ENCODE data around the gene ADAP1. TPM values are rescaled to one million over a fixed set of nuclear protein-coding genes. Genes with fewer than 3 reads are reported as not detected.
A peak's percentile ranks its signal among the peaks of the same experiment; 100 is the strongest.

The ADAP1 gene
- total RNA-seq, 1 experiment from 2014 or later: 3.1 TPM

- CTCF ChIA-PET: no interaction called here
- in situ Hi-C loops (cut with HindIII; ENCODE audit: low pct_unique_long_range_greater_than_20kb, low sequenced_read_pairs) (no loop called here), intact Hi-C loops (cut with micrococcal nuclease; ENCODE audit: unreplicated experiment) (no loop called here)
- Histone ChIP-seq H3K9me3 (ENCODE audit: control insufficient read depth, insufficient read depth, low read depth, low read length) (no peaks in the 10 kb centered on the region), H3K27ac (ENCODE audit: low read length) (no peak overlapping the region), H3K36me3 (ENCODE audit: control insufficient read depth, insufficient read depth, low read length) (no peaks in the 10 kb centered on the region; the same call in 1 of the 2 replicates), H3K4me3 (ENCODE audit: low read depth in 2 of 2, low read length in 2 of 2) (no peak overlapping the region), H3K4me1 (ENCODE audit: control insufficient read depth, insufficient read depth, low read length) (peaks cover 45% of the 10 kb centered on the region), H3K27me3 (ENCODE audit: control insufficient read depth, insufficient read depth, low read length) (no peaks in the 10 kb centered on the region)
- DNase-seq (ENCODE audit: low read depth, low spot score): no peak
- TF ChIP-seq POLR2AphosphoS5 (IDR thresholded peaks at IDR 0.05; ENCODE audit: low read depth, low read length): no peak
- no peak for TF ChIP-seq SIN3A (IDR thresholded peaks at IDR 0.05; ENCODE audit: borderline replicate concordance, insufficient read depth, low read depth, low read length)
- no peak for TF ChIP-seq CTCF (IDR thresholded peaks at IDR 0.05)
- no peak for TF ChIP-seq TCF7L2 (IDR thresholded peaks at IDR 0.05; ENCODE audit: low read depth, low read length)
- TF ChIP-seq REST (IDR thresholded peaks at IDR 0.05; ENCODE audit: insufficient read depth in 1 of 2, low read depth in 2 of 2, low read length in 1 of 2): no peak
- BruUV-seq (replicated peaks): TSS peak; percentile 82
- POLR2A ChIA-PET: no interaction called here
- ATAC-seq: no peak
These were observed 74.0 kb downstream of the ADAP1 start for GRCh38 chr7:880450-880849.

- no TSS peak for BruUV-seq (replicated peaks)
- no peak for DNase-seq (ENCODE audit: low read depth, low spot score)
- Histone ChIP-seq H3K9me3 (ENCODE audit: control insufficient read depth, insufficient read depth, low read depth, low read length) (no peaks in the 10 kb centered on the region), H3K27me3 (ENCODE audit: control insufficient read depth, insufficient read depth, low read length) (no peaks in the 10 kb centered on the region), H3K4me1 (ENCODE audit: control insufficient read depth, insufficient read depth, low read length) (peaks cover 49% of the 10 kb centered on the region), H3K27ac (ENCODE audit: low read length) (no peak overlapping the region), H3K36me3 (ENCODE audit: control insufficient read depth, insufficient read depth, low read length) (no peaks in the 10 kb centered on the region; the same call in 1 of the 2 replicates), H3K4me3 (ENCODE audit: low read depth in 2 of 2, low read length in 2 of 2) (no peak overlapping the region)
- ChIA-PET CTCF (interaction anchor here (0.5 kb wide), 1 partner anchor 383 kb away, joined by 6 read pairs; no protein-coding TSS in a partner anchor), POLR2A (no interaction called here)
- in situ Hi-C loops (cut with HindIII; ENCODE audit: low pct_unique_long_range_greater_than_20kb, low sequenced_read_pairs): no loop called here
- no peak for ATAC-seq
- no peak for TF ChIP-seq POLR2AphosphoS5 (IDR thresholded peaks at IDR 0.05; ENCODE audit: low read depth, low read length)
- TF ChIP-seq REST (IDR thresholded peaks at IDR 0.05; ENCODE audit: insufficient read depth in 1 of 2, low read depth in 2 of 2, low read length in 1 of 2): no peak
- no peak for TF ChIP-seq TCF7L2 (IDR thresholded peaks at IDR 0.05; ENCODE audit: low read depth, low read length)
- TF ChIP-seq SIN3A (IDR thresholded peaks at IDR 0.05; ENCODE audit: borderline replicate concordance, insufficient read depth, low read depth, low read length): no peak
- no peak for TF ChIP-seq CTCF (IDR thresholded peaks at IDR 0.05)
- intact Hi-C loops (cut with micrococcal nuclease; ENCODE audit: unreplicated experiment): no loop called here
These were observed 74.8 kb downstream of the ADAP1 start for GRCh38 chr7:879706-880105.
